OCI-LY7 (cell line): Measurements from ENCODE around the gene KCNH6. TPM values are rescaled to one million over a fixed set of nuclear protein-coding genes. Genes with fewer than 3 reads are reported as not detected.

Experiments
- BruUV-seq: library from RNA; stranded (reverse); fragments of 400-500 nt; replicated peaks from 2 replicates; lab custom pipeline; 2021; lab: Mats Ljungman, UMichigan
- CTCF ChIA-PET: fragments of 300-600 bp; sonication (Branson Sonifier 250); formaldehyde crosslinking; loops from one replicate; lab custom pipeline; 2022; ENCODE audit warnings: antibody characterized with exemption; ENCODE audit not compliant: unreplicated experiment; lab: Charles Lee
- POLR2A ChIA-PET: fragments of 300-600 bp; sonication (Branson Sonifier 250); formaldehyde crosslinking; loops from one replicate; lab custom pipeline; 2022; ENCODE audit warnings: antibody characterized with exemption; lab: Charles Lee
- DNase-seq: peaks from one replicate; pipeline ENCODE4 v3.0.0-alpha.2; 2015; ENCODE audit warnings: low spot score
- H2AFZ ChIP-seq: fragments of 200-600 bp; sonication (generic), shearing (Covaris generic); 2 replicates; pipeline ENCODE4 v1.6.1; 2014; ENCODE audit warnings: mild to moderate bottlenecking, antibody characterized with exemption, low read length, moderate library complexity
- H3K27ac ChIP-seq: fragments of 200-600 bp; sonication (generic); 2 replicates; pipeline ENCODE4 v1.5.1; 2014; ENCODE audit warnings: mixed run types, low read depth, mild to moderate bottlenecking, moderate library complexity, low read length, inconsistent platforms; ENCODE audit not compliant: poor library complexity, severe bottlenecking
- H3K36me3 ChIP-seq: fragments of 200-600 bp; sonication (generic); 2 replicates; pipeline ENCODE4 v1.6.1; 2014; ENCODE audit warnings: mild to moderate bottlenecking, antibody characterized with exemption, low read length, moderate library complexity, mixed read lengths; ENCODE audit not compliant: insufficient read depth
- H3K4me1 ChIP-seq: fragments of 200-600 bp; sonication (generic); 2 replicates; pipeline ENCODE4 v1.5.1; 2014; ENCODE audit warnings: mild to moderate bottlenecking, low read length; ENCODE audit not compliant: insufficient read depth, poor library complexity, severe bottlenecking
- H3K4me2 ChIP-seq: fragments of 200-600 bp; sonication (generic); 2 replicates; pipeline ENCODE4 v1.6.1; 2014; ENCODE audit warnings: mild to moderate bottlenecking, low read length
- H3K4me3 ChIP-seq: fragments of 200-600 bp; sonication (generic); 2 replicates; pipeline ENCODE4 v1.5.1; 2014; ENCODE audit warnings: mild to moderate bottlenecking, low read depth, low read length; ENCODE audit not compliant: poor library complexity, severe bottlenecking
- H3K79me2 ChIP-seq: fragments of 200-600 bp; sonication (generic); 2 replicates; pipeline ENCODE4 v1.6.1; 2016; ENCODE audit warnings: low read depth, mild to moderate bottlenecking, low read length, moderate library complexity, mixed read lengths; ENCODE audit not compliant: insufficient read depth
- H3K9me2 ChIP-seq: fragments of 200-600 bp; sonication (generic); 2 replicates; pipeline ENCODE4 v1.6.1; 2016; ENCODE audit warnings: mild to moderate bottlenecking, low read length, mixed read lengths; ENCODE audit not compliant: insufficient read depth
- H3K9me3 ChIP-seq: fragments of 200-600 bp; sonication (generic); 2 replicates; pipeline ENCODE4 v1.6.1; 2014; ENCODE audit warnings: mild to moderate bottlenecking, mixed run types, low read length, mixed read lengths
- H4K20me1 ChIP-seq: fragments of 200-600 bp; sonication (generic); 2 replicates; pipeline ENCODE4 v1.6.1; 2014; ENCODE audit warnings: mild to moderate bottlenecking, antibody characterized with exemption, low read length, moderate library complexity, mixed read lengths; ENCODE audit not compliant: insufficient read depth
- CTCF ChIP-seq: fragments of 200-600 bp; sonication (generic); conservative IDR thresholded peaks from 2 replicates; pipeline ENCODE4 v1.5.1; 2014; ENCODE audit warnings: mild to moderate bottlenecking, antibody characterized with exemption, low read length, moderate library complexity, mixed read lengths
- EZH2phosphoT487 ChIP-seq: fragments of 200-600 bp; sonication (generic); IDR thresholded peaks from 2 replicates; pipeline ENCODE4 v1.6.1; 2018; ENCODE audit warnings: low read depth, borderline replicate concordance, mild to moderate bottlenecking, mixed run types, antibody characterized with exemption, low read length, moderate library complexity, mixed read lengths
- intact Hi-C: fragments of 100-400 bp; cut with micrococcal nuclease; formaldehyde crosslinking; loops from one replicate; pipeline ENCODE4 v1.10.0; 2022; ENCODE audit not compliant: unreplicated experiment
- total RNA-seq, 2 experiments: library from RNA; depleted of rRNA in 1 of 2; stranded (reverse); fragments of >200 nt in 1 of 2; shearing (Covaris generic) in 1 of 2; gene quantifications; 2 replicates each; pipeline ENCODE4 v1.2.3, GENCODE V29; 2014 to 2022

Gene KCNH6
- total RNA-seq, 2 experiments from 2014 or later: not detected

DNA sequence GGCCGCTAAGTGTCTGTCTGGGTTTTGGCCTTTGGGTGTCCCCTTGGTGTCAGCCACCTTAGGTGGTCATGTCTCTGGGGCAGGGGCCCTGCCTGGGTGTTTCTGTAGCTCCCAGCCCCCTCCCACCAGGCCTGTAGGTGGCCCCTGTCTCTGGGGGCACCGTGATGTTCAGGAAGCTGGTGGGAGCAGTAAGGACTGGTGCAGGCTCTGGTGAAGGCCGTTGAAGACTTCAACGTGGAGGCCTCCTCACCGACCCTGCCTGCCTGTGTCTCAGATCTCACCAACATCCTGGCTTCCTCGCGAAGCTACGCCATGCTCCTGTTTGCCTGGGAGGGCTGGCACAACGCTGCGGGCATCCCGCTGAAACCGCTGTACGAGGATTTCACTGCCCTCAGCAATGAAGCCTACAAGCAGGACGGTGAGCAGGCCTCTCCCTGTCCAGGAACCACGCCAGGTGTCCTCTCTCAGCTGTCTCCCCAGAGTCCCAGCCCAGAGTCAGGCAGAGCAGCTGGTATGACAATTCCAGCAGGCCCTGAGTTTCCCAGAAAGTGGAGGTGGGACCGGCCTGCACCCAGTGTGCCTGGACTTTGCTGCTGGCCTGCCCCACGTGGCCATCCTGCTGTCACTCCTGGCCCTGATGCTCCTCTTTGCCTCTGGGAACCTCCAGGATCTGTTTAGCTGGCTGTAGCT is 43.5 kb upstream of the KCNH6 start:
- CTCF ChIA-PET: interaction anchor here (1.0 to 2.3 kb wide), 2 partner anchors 54 to 63 kb away, joined by 3 to 15 read pairs; no protein-coding TSS in a partner anchor
- no peak overlapping the region for H3K4me2 ChIP-seq

GRCh38 chr17:63480192-63480784 is 42.9 kb upstream of the KCNH6 start:
- no peaks in the 10 kb centered on the region for H3K36me3 ChIP-seq
- no peak for DNase-seq
- no peaks in the 10 kb centered on the region for H3K79me2 ChIP-seq
- H3K4me3 ChIP-seq: no peak overlapping the region
- BruUV-seq: no TSS peak
- no peaks in the 10 kb centered on the region for H3K9me2 ChIP-seq
- POLR2A ChIA-PET: no interaction called here
- H2AFZ ChIP-seq: no peak overlapping the region
- TF ChIP-seq CTCF: no peak
- no peak for TF ChIP-seq EZH2phosphoT487
- peaks cover 8% of the 10 kb centered on the region for H3K4me1 ChIP-seq
- H4K20me1 ChIP-seq: no peaks in the 10 kb centered on the region
- no peak overlapping the region for H3K27ac ChIP-seq
- no peaks in the 10 kb centered on the region for H3K9me3 ChIP-seq
- intact Hi-C loops: no loop called here
- CTCF ChIA-PET: interaction anchor here (0.6 kb wide), 1 partner anchor 88 kb away, joined by 3 read pairs; no protein-coding TSS in a partner anchor
- no peak overlapping the region for H3K4me2 ChIP-seq

More for the DNA sequence above, 43.5 kb upstream of the KCNH6 start:
- Histone ChIP-seq H3K9me2 (no peaks in the 10 kb centered on the region), H3K4me3 (no peak overlapping the region), H3K9me3 (no peaks in the 10 kb centered on the region), H3K36me3 (no peaks in the 10 kb centered on the region), H2AFZ (no peak overlapping the region), H3K79me2 (no peaks in the 10 kb centered on the region), H4K20me1 (no peaks in the 10 kb centered on the region), H3K4me1 (peaks cover 8% of the 10 kb centered on the region), H3K27ac (no peak overlapping the region)
- POLR2A ChIA-PET: no interaction called here
- BruUV-seq: no TSS peak
- TF ChIP-seq CTCF (no peak), EZH2phosphoT487 (no peak)
- intact Hi-C loops: loop anchor here (1.0 to 5.0 kb wide), 4 partner anchors 37 to 133 kb away; partner anchors contain the start of gene DCAF7
- DNase-seq: no peak
